Suprapubic skin (tissue), 4 donors: ENCODE data around the gene TPM2. TPM values are rescaled to one million over a fixed set of nuclear protein-coding genes. Genes with fewer than 3 reads are reported as not detected.
A peak's percentile ranks its signal among the peaks of the same experiment; 100 is the strongest.

Experiments
- DNase-seq, 2 donors: peaks; one replicate each; pipeline ENCODE4 v3.0.0-alpha.2; 2019; ENCODE audit warnings: low spot score in 2 of 2
- H3K27ac ChIP-seq: fragments of 200-600 bp; sonication (generic); one replicate; pipeline ENCODE4 v1.5.1; 2019
- H3K27me3 ChIP-seq: fragments of 200-600 bp; sonication (generic); one replicate; pipeline ENCODE4 v1.5.1; 2019
- H3K36me3 ChIP-seq: fragments of 200-600 bp; sonication (generic); one replicate; pipeline ENCODE4 v1.5.1; 2019
- H3K4me1 ChIP-seq: fragments of 200-600 bp; sonication (generic); one replicate; pipeline ENCODE4 v1.5.1; 2019
- H3K4me3 ChIP-seq: fragments of 200-600 bp; sonication (generic); one replicate; pipeline ENCODE4 v1.5.1; 2019; ENCODE audit warnings: mild to moderate bottlenecking
- H3K9me3 ChIP-seq: fragments of 200-600 bp; sonication (generic); one replicate; pipeline ENCODE4 v1.5.1; 2019
- EP300 ChIP-seq: sonication (generic); formaldehyde crosslinking; IDR thresholded peaks from one replicate; pipeline ENCODE4 v1.6.1; 2017; ENCODE audit warnings: antibody characterized with exemption
- POLR2A ChIP-seq, 2 donors: fragments of 450-650 bp; IDR thresholded peaks; one replicate each; pipeline ENCODE4 v1.6.1; 2017; ENCODE audit warnings: antibody characterized with exemption in 2 of 2, mild to moderate bottlenecking in 2 of 2, moderate library complexity in 2 of 2
- POLR2AphosphoS5 ChIP-seq, 3 donors: sonication (generic); formaldehyde crosslinking; IDR thresholded peaks; one replicate each; pipeline ENCODE4 v1.6.1; 2017; ENCODE audit warnings: antibody characterized with exemption in 3 of 3
- WGBS: methylation state at CpG from one replicate; pipeline ENCODE4 v1.1.5; 2018; 5-methylcytosine and 5-hydroxymethylcytosine counted together
- total RNA-seq, 4 donors: library from RNA; depleted of rRNA; stranded (reverse); fragments of >200 nt; gene quantifications; one replicate each; pipeline ENCODE4 v1.1.0, GENCODE V29; 2016
- TF ChIP-seq, protein P1 (sequence below), 2 donors: fragments of 200-600 bp in 1 of 2; fragments of 450-650 bp in 1 of 2; sonication (generic) in 1 of 2; IDR thresholded peaks; one replicate each; pipeline ENCODE4 v1.5.1; 2016 to 2019; ENCODE audit warnings: antibody characterized with exemption in 2 of 2, mild to moderate bottlenecking in 1 of 2, moderate library complexity in 1 of 2

Gene TPM2
- total RNA-seq, 4 donors from 2014 or later: 40.6 to 105 (median 56.7) TPM

DNA sequence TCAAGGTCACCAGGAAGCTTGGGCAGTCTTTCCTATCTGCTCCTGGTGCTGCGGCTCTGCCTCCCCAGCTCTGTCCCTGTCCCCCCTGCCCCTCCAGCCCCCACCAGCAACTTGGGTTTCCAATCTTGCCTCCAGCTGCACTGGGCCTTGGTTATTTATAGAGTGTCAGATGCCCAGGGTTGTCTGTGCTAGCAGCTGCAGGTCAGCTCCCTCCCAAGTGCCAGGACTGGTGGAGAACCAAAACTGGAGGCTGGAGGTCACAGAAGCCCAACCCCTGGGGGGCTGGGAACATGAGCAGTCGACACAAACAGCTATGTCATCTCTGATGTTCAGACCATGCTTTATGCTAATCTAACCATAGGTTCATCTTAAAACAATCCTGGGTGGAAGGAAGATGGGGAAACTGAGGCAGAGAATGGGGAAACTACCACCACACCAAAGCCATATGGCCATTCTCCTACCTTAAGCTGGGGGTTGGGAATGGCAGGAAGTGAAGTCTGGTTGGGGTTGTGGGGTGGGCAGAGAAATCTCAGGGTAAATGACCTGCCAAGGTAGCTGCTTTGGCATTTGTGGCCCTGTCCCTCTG is 1.7 kb downstream of the TPM2 start:
- H3K9me3 ChIP-seq: no peaks in the 10 kb centered on the region
- no peak for DNase-seq
- peaks cover 20% of the 10 kb centered on the region for H3K4me1 ChIP-seq
- 80% methylated on average over 2 of the region's 2 CpGs for WGBS
- no peak overlapping the region for H3K27ac ChIP-seq
- peak overlapping the region; percentile 65 for H3K4me3 ChIP-seq
- H3K36me3 ChIP-seq: peaks cover 20% of the 10 kb centered on the region
- H3K27me3 ChIP-seq: no peaks in the 10 kb centered on the region
- TF ChIP-seq POLR2A (IDR thresholded peaks at IDR 0.05) (no peak), POLR2AphosphoS5 (IDR thresholded peaks at IDR 0.05) (no peak), EP300 (no peak)
- TF ChIP-seq, protein P1, sequence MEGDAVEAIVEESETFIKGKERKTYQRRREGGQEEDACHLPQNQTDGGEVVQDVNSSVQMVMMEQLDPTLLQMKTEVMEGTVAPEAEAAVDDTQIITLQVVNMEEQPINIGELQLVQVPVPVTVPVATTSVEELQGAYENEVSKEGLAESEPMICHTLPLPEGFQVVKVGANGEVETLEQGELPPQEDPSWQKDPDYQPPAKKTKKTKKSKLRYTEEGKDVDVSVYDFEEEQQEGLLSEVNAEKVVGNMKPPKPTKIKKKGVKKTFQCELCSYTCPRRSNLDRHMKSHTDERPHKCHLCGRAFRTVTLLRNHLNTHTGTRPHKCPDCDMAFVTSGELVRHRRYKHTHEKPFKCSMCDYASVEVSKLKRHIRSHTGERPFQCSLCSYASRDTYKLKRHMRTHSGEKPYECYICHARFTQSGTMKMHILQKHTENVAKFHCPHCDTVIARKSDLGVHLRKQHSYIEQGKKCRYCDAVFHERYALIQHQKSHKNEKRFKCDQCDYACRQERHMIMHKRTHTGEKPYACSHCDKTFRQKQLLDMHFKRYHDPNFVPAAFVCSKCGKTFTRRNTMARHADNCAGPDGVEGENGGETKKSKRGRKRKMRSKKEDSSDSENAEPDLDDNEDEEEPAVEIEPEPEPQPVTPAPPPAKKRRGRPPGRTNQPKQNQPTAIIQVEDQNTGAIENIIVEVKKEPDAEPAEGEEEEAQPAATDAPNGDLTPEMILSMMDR (IDR thresholded peaks at IDR 0.05): no peak

DNA sequence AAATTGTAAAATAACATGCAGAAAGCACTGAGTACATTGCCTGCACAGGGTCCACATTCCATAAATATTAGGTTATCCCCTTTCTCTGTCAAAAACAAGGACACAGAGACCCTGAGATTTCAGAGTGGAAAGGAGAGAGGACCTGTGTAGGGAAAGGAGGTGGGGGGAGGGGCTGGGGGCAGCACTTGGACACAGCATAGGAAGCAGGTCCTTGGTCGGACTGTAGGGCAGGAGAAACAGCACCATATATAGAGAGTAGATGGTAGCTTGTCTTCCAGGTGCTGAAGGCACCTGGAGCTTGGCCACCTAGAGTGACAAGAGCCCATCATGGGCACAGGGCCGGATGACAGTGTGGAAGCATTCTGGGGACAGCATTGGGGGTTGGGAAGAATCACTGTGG is 2.4 kb downstream of the TPM2 start:
- no peaks in the 10 kb centered on the region for H3K9me3 ChIP-seq
- no peak overlapping the region for H3K27ac ChIP-seq
- peaks cover 20% of the 10 kb centered on the region for H3K4me1 ChIP-seq
- peaks cover 26% of the 10 kb centered on the region for H3K36me3 ChIP-seq
- TF ChIP-seq POLR2AphosphoS5 (IDR thresholded peaks at IDR 0.05) (no peak), EP300 (no peak), POLR2A (IDR thresholded peaks at IDR 0.05) (no peak)
- TF ChIP-seq, protein P1 (IDR thresholded peaks at IDR 0.05): no peak
- 86% methylated on average over 2 of the region's 2 CpGs for WGBS
- H3K27me3 ChIP-seq: no peaks in the 10 kb centered on the region
- H3K4me3 ChIP-seq: peak overlapping the region; percentile 65
- no peak for DNase-seq

DNA sequence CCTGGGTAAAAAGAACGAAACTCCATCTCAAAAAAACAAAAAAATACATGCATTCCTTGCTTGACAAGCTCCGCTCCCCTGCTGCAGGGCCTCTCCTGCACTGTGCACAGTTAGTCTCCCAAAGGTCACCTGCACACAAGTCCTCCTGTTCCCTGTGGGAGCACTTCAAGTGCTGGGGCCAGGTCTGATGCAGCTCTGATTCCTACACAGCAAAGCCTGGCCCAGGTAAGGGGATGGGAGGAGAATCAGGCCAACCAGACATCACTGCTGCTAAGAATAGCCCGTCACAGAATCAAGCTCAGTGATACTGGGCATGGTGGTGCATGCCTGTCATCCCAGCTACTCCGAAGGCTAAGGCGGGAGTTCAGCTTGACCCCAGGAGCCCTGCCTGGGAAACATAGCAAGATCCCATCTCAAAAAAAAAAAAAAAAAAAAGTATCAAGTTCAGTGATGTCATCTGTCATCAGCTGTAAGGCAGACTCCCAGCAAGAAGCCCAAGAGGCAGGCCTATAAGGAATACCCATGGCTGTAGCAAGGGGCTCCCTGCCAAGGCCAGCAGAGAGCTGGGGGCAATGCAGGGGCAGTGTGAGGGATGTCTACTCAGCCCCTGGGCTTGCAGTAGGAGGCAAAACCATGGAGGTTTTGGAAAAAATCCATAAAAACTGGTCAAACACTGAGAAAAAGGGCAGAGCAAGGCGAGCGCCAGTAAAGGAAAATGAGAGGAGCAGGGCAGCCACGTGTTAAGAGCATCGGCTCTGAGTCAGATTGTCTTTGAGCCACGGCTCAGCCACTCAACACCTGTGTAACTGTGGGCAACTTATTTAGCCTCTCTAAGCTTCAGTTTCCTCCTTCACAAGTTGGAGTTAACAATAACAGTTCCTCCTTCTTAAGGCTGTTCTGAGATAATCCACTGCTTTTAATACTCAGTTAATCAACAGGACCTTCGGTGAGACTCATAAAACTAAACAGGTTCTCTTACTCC is 3.2 kb downstream of the TPM2 start:
- Histone ChIP-seq H3K9me3 (no peaks in the 10 kb centered on the region), H3K4me1 (peaks cover 20% of the 10 kb centered on the region), H3K36me3 (peaks cover 26% of the 10 kb centered on the region), H3K27me3 (no peaks in the 10 kb centered on the region), H3K4me3 (peak overlapping the region; percentile 65), H3K27ac (no peak overlapping the region)
- WGBS: 67% methylated on average over 11 of the region's 11 CpGs
- no peak for DNase-seq
- TF ChIP-seq POLR2AphosphoS5 (IDR thresholded peaks at IDR 0.05) (no peak), EP300 (no peak), POLR2A (IDR thresholded peaks at IDR 0.05) (no peak)
- TF ChIP-seq, protein P1 (IDR thresholded peaks at IDR 0.05): no peak

DNA sequence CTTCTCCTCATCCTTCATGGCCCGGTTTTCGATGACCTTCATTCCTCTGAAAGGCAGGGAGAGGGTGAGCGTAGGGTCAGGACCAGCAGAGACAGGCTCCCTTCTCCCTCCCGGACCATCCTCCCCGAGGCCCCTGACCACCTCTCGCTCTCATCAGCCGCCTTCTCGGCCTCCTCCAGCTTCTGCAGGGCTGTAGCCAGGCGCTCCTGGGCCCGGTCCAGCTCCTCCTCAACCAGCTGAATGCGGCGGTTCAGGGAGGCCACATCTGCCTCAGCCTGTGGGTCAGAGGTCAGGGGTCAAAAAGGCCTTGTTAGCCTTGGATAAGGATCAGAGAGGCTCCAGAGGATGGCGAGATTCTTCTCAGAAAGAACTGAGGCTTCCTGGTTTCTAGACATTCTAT is 4.2 kb downstream of the TPM2 start:
- Histone ChIP-seq H3K4me1 (peaks cover 17% of the 10 kb centered on the region), H3K27ac (no peak overlapping the region), H3K36me3 (peaks cover 26% of the 10 kb centered on the region), H3K4me3 (peak overlapping the region; percentile 5), H3K9me3 (no peaks in the 10 kb centered on the region), H3K27me3 (no peaks in the 10 kb centered on the region)
- TF ChIP-seq POLR2AphosphoS5 (IDR thresholded peaks at IDR 0.05): no peak
- TF ChIP-seq, protein P1 (IDR thresholded peaks at IDR 0.05): no peak
- WGBS: 89% methylated on average over 13 of the region's 13 CpGs
- no peak for DNase-seq

DNA sequence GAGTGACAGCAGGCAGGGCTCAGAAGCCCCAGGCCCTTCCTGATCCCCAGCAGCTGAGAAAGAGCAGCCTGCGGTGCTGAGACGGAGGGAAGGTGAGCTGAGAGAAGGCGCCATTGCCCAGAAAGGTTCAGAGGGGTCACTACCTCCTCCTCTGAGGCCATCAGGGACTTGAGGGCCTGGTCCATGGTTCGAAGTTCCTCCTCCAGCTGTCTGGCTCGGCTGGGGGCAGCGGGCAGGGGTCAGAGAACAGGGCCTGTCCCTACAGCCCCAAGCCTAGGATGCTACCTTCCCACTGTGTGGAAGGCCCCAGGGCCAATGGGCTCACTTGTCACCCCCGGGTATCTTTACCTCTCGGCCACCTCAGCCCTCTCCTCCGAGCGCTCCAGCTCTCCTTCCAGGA is 4.8 kb downstream of the TPM2 start:
- peaks cover 26% of the 10 kb centered on the region for H3K36me3 ChIP-seq
- H3K27me3 ChIP-seq: no peaks in the 10 kb centered on the region
- H3K4me1 ChIP-seq: peaks cover 11% of the 10 kb centered on the region
- TF ChIP-seq, protein P1 (IDR thresholded peaks at IDR 0.05): no peak
- TF ChIP-seq POLR2AphosphoS5 (IDR thresholded peaks at IDR 0.05) (no peak), EP300 (no peak), POLR2A (IDR thresholded peaks at IDR 0.05) (no peak)
- H3K27ac ChIP-seq: no peak overlapping the region
- H3K4me3 ChIP-seq: peak overlapping the region; percentile 5
- no peak for DNase-seq
- no peaks in the 10 kb centered on the region for H3K9me3 ChIP-seq
- 83% methylated on average over 10 of the region's 10 CpGs for WGBS
